NCI-H2029 treated with DMSO at 0.1 percent for 48 hours (cell line): ENCODE results near the gene FGD6.
"Not testable (repeated sequence)": the region's sequence is repeated elsewhere in the genome, so short reads cannot be mapped to it uniquely, and the experiment has no call there.

Source experiments
- DNase-seq: peaks from one replicate; lab custom pipeline; 2025; lab: John Stamatoyannopoulos, UW

FGD6 gene

GRCh38 chr12:95234187-95234586, 16.9 kb upstream of the FGD6 start:
- not testable (repeated sequence) for DNase-seq

GRCh38 chr12:95231190-95231589, 13.9 kb upstream of the FGD6 start:
- no peak for DNase-seq

GRCh38 chr12:95230313-95230712, 13.0 kb upstream of the FGD6 start:
- no peak for DNase-seq

- no peak for DNase-seq
Observed at GRCh38 chr12:95229636-95230035, 12.4 kb upstream of the FGD6 start.

- no peak for DNase-seq
Observed at GRCh38 chr12:95228617-95229016, 11.3 kb upstream of the FGD6 start.

- DNase-seq: no peak
Observed at GRCh38 chr12:95227818-95228356, 10.6 kb upstream of the FGD6 start.

- DNase-seq: no peak
Observed at GRCh38 chr12:95225645-95226212, 8.5 kb upstream of the FGD6 start.

- DNase-seq: no peak
Observed at GRCh38 chr12:95224202-95225170, 7.2 kb upstream of the FGD6 start.

GRCh38 chr12:95220726-95221125, 3.5 kb upstream of the FGD6 start:
- DNase-seq: no peak

GRCh38 chr12:95220190-95220589, 2.9 kb upstream of the FGD6 start:
- DNase-seq: no peak

GRCh38 chr12:95218150-95219133, 1.2 kb upstream of the FGD6 start:
- peak; percentile 69 for DNase-seq

- DNase-seq: no peak
Observed at GRCh38 chr12:95216711-95217376, 423 bp downstream of the FGD6 start.

- no peak for DNase-seq
Observed at GRCh38 chr12:95215949-95216348, 1.3 kb downstream of the FGD6 start.

GRCh38 chr12:95214466-95214865, 2.8 kb downstream of the FGD6 start:
- no peak for DNase-seq

GRCh38 chr12:95213928-95214327, 3.3 kb downstream of the FGD6 start:
- DNase-seq: no peak

GRCh38 chr12:95213119-95213518, 4.1 kb downstream of the FGD6 start:
- DNase-seq: no peak

GRCh38 chr12:95212586-95212985, 4.7 kb downstream of the FGD6 start:
- no peak for DNase-seq

GRCh38 chr12:95208678-95209077, 8.6 kb downstream of the FGD6 start:
- no peak for DNase-seq

- no peak for DNase-seq
Observed at GRCh38 chr12:95207407-95207806, 9.9 kb downstream of the FGD6 start.

GRCh38 chr12:95206916-95207315, 10.4 kb downstream of the FGD6 start:
- DNase-seq: no peak

- no peak for DNase-seq
Observed at GRCh38 chr12:95205685-95206084, 11.6 kb downstream of the FGD6 start.
